ENCODE measurements around the gene P2RY8.
"Not testable (repeated sequence)": the region's sequence is repeated elsewhere in the genome, so short reads cannot be mapped to it uniquely, and the experiment has no call there.

Gene P2RY8

GRCh38 chrX:1542994-1543725 lies 6.2 kb upstream of the P2RY8 start:
- no peak for DNase-seq (ENCODE audit: low read depth)

DNA sequence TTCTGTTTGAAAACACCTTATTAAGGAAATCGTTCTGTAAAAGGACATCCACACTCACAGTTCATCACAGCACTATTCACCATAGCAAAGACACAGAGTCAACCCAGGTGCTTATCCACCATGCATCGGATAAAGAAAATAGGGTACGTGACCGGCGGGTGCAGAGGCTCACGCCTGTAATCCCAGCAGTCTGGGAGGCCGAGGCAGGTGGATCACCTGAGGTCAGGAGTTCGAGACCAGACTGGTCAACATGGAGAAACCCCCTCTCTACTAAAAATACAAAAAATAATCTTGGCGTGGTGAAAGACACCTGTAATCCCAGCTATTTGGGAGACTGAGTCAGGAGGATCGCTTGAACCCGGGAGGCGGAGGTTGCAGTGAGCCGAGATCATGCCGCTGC lies 2.2 kb upstream of the P2RY8 start:
- DNase-seq (ENCODE audit: low read depth), result not testable (repeated sequence)

DNA sequence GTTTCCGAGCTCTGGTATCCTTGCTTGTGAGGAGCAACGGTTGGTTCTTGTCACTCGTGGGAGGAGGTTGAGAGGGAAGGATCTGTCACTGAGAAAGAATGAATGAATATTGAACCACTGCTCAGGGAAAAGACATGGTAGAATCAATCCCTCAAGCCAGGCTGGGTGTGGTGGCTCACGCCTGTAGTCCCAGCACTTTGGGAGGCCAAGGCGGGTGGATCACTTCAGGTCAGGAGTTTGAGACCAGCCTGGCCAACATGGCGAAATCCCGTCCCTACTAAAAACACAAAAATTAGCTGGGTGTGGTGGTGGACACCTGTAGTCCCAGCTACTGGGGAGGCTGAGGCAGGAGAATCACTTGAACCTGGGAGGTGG lies 718 bp upstream of the P2RY8 start:
- not testable (repeated sequence) for DNase-seq (ENCODE audit: low read depth)

GRCh38 chrX:1536712-1537030 lies 314 bp downstream of the P2RY8 start:
- DNase-seq (ENCODE audit: low read depth), result no peak

DNA sequence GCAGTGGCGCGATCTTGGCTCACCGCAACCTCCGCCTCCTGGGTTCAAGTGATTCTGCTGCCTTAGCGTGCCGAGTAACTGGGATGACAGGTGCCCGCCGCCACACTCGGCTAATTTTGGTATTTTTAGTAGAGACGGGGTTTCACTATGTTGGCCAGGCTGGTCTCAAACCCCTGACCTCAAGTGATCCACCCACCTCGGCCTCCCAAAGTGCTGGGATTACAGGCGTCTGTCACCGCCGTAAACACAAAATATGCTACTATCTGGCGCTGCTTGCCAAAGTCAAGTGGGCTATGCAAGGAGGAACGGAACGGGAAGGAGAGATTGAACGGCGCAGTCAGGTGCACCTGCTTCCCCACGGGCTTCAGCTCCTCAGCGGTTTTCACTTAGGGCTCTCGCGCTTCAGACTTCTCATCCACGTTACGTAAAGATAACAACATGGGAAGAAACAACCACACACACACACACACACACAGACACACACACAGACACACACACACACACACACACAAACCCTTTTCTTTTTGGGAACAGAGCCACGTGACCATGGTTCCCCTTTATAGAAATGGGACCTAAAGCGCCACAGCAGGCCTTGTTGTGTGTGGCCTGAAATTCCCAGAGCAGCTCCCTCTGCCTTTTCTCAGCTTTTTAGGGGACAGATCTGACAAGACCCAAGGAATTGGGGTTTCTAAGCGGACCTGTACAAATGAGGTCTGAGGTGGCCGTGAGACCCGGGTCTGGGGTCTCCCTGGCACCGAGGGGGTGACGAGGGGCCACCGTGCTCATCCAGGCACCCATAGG lies 1.5 kb downstream of the P2RY8 start:
- no peak for DNase-seq (ENCODE audit: low read depth)

DNA sequence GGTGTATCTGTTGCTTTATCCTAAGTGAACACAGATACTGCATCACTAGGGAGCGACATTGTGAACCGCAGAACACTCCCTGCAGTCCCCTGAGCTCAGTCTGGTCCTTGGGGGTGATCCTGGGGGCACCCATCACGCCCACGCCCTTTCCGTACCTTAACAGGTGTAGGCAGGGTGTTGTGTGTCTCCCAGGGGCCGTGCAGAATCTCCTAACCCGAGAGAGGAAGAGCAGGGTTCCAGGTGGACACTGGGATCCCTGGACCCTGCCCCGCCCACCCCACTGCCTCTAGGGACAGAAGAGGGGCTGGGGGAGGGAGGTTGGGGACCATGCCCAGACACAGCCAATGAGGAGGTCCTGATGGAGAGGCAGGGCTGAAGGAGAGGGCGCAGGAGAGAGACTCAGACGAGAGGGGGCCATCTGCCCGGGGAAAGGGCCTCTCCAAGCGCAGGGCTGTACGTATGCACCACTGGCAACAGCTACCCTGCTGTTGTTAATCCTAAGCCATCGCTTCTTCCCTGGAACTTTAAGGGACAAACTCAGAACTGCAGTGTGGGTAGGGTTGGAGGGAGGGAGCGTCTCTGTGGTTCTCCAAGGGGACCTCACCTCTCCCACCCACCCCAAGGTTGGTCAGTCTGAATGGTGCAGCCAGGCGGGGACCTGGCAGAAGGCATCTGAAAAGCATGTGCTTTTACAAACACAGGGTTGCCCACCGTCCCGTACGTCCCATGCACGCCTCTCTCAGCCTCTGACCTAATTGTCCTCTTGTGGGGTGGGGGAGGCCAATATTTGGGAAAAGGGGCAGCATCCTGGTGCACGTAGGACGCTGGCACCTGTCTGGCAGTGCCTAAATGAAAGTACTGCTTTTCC lies 2.5 kb downstream of the P2RY8 start:
- no peak for DNase-seq (ENCODE audit: low read depth)

DNA sequence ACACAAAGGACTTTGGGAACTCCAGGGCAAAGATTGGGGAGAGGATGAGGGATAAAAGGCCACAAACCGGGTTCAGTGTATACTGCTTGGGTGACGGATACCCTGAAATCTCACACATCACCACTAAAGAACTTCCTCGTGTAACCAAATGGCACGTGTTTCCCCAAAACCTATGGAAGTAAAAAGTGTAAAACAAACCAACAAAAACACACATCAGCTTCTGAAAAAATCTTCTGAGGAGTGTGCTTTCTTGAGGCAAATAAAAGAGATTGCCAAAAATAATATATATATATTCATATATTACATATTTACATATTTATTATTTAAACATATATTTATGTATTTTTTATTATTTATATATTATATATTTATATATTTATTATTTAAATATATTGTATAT lies 3.9 kb downstream of the P2RY8 start:
- DNase-seq (ENCODE audit: low read depth), result no peak

GRCh38 chrX:1531096-1531890 lies 5.7 kb downstream of the P2RY8 start:
- no peak for DNase-seq (ENCODE audit: low read depth)

DNA sequence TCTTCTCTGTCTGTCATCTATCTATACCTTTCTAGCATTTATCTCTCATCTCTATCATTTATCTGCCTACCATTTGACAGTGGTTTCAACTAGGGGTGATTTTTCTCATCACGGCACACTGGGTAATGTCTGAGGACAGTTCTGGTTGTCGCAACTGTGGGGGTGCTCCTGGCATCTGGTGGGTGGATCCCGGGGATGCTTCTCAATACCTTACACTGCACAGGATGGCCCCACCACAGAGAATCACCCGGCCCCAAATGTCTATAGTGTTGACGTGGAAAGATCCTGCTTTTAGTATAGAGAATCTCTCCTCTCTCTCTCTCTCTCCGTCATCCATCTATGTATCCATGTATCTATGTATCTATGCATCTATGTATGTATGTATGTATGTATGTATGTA lies 7.2 kb downstream of the P2RY8 start:
- DNase-seq (ENCODE audit: low read depth), result no peak

GRCh38 chrX:1529328-1529727 lies 7.7 kb downstream of the P2RY8 start:
- no peak for DNase-seq (ENCODE audit: low read depth)

DNA sequence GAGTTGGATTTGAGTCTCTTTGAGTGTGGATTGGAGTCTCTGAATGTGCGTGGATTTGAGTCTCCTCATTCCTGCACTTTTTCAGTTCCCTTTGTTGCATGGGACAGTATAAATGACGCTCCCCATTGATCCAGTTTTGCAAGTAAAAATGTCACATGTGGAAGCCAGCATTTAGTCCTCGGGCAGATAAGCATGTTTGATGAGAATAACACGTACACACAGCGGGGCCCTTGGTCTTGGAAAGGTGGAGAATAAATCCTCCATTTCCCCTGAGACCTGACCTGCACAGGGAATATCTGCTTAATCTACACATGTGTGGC lies 8.1 kb downstream of the P2RY8 start:
- DNase-seq (ENCODE audit: low read depth), result no peak

DNA sequence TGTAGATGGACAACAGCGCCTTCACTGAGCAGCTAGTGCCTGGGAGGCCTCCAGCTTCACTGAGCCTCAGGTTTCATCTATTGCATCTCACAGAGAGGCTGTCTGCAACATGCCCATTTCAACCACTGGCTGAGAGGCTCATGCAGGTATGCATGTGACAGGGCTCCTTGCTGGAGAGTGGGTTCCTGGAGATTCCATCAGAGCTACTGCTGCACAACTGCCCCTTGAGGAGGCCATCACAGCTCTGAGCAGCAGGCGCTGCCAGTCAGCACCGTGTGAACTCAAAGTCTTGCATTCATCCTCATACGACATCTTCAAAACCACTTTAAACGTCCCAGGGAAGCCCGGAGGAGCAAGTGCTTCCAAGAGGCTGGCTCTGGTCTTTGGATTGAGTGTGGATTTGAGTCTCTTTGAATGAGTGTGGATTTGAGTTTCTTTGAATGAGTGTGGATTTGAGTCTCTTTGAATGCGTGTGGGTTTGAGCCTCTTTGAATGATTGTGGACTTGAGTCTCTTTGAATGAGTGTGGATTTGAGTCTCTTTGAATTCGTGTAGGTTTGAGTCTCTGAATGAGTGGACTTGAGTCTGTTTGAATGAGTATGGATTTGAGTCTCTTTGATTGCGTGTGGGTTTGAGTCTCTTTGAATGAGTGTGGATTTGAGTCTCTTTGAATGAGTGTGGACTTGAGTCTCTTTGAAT lies 8.7 kb downstream of the P2RY8 start:
- no peak for DNase-seq (ENCODE audit: low read depth)

DNA sequence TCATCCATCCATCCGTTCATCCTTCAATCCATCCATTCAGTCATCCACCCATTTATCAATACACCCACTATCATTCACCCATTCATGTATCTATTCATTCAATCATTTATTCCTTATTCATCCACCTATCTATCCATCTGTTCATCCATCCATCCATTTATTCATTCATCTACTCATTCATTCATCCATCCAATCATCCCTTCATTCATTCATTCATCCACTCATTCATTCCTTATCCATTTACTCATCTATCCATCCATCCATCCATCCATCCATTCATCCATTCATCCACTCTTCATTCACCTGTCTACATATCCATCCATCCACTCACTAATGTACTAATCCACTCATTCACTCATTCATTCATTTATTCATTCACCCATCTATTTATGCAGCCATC lies 9.5 kb downstream of the P2RY8 start:
- DNase-seq (ENCODE audit: low read depth), result no peak

DNA sequence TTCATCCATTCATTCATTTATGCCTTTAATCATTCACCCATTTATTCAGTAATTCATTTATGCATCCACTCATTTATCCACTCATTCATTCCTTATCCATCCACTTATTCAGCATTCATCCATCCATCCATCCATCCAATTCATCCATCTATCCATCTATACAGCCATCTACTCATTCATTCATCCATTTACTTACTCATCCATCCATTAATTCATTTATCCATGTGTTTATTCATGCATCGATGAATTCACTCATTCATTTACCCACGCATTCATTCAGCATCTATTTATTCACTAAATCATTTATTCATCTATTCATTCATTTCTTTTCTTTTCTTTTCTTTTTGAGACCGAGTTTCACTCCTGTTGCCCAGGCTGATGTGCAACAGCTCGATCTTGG lies 10.4 kb downstream of the P2RY8 start:
- DNase-seq (ENCODE audit: low read depth), result no peak

- no peak for DNase-seq (ENCODE audit: low read depth)
Measured at GRCh38 chrX:1525583-1526355, 11.2 kb downstream of the P2RY8 start.

DNA sequence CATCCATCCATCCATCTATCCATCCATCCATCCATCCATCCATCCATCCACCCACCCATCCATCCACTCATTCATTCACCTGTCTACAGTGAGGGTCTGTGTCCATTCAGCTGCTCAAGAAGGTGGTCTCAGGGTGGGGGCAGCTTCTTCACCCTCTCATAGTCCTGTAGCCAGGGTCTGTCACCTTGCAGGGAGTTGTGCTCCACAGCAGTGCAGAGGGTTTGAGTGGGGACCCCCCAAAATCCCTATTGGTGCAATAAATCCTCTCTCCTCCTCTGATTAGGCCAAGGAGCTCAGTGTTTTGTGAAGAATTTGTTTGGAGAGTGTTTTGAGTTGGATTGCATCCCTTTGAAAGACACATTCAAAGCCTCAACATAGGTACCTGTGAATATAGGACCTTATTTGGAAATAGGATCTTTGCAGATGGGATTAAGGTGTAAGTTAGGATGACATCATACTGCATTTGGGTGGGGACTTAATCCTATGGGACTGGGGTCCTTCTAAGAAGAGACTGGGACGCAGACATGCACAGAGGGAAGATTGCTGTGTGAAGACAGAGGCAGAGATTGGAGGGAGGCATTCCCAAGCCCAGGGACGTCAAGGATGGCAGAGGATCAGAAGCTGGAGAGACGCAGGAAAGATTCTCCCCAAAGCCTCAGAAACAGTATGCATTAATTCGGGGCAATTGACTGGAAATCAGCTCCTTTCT lies 12.0 kb downstream of the P2RY8 start:
- DNase-seq (ENCODE audit: low read depth), result no peak

GRCh38 chrX:1522905-1523304 lies 14.1 kb downstream of the P2RY8 start:
- not testable (repeated sequence) for DNase-seq (ENCODE audit: low read depth)

- no peak for DNase-seq (ENCODE audit: low read depth)
Measured at GRCh38 chrX:1521459-1521956, 15.5 kb downstream of the P2RY8 start.

- no peak for DNase-seq (ENCODE audit: low read depth)
Measured at GRCh38 chrX:1520350-1520749, 16.6 kb downstream of the P2RY8 start.

- DNase-seq (ENCODE audit: low read depth), result no peak
Measured at GRCh38 chrX:1519022-1519497, 17.9 kb downstream of the P2RY8 start.

All from HS-27A (cell line).